GM21515 (cell line): ENCODE data around the gene LEF1.
A peak's percentile ranks its signal among the peaks of the same experiment; 100 is the strongest.

Source experiments
- ATAC-seq: cut with Tn5 transposase; IDR thresholded peaks from one replicate; pipeline ENCODE4 v1.9.1; 2021; ENCODE audit not compliant: unreplicated experiment

The LEF1 gene

DNA sequence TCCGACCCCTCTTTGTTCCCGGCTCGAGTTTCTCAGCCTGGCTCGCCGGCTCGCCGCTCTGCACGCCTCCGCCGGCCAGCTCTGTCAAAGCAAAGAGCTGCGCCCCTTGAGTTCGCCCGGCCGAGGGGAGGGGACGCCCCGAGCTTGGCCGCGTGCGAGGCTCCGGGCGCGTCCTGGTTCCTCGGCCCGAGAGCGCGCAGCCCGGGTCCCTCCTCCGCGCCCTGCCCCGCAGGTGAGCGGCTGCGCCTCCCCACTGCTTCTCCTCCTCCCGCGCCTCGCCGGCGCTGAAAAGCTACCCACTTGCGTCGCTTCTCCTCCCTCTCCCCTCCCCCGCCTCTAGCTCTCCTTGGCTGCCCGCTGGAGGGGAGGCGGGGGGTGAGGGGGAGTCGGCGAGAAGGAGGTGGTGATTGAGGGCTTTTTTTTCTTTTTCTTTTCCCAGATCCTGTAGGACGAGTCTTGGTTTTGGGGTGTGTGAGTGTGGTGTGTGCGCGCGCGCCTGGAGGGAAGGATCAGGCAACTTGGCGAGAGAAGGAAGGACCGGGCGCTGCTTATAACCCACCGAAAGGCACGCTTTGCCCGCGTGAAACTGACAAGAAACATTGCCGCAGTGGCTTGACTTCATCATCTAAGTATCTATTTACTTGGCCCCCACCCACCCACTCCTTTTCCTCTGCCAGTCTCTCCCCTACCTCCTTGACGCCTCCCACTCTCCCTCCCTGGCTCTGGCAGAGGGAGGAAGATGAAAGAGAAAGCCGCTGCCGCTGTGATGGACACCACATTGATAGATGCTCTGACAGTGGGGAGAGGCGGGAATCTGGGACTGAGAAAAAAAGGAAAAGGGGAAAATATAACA lies at the start of gene LEF1:
Gene LEF1, minus strand, starts transcription at position 262 of the 853 bp plus-strand sequence. CDS start 1,165 bp downstream, outside the sequence.
- peak; percentile 42 for ATAC-seq

DNA sequence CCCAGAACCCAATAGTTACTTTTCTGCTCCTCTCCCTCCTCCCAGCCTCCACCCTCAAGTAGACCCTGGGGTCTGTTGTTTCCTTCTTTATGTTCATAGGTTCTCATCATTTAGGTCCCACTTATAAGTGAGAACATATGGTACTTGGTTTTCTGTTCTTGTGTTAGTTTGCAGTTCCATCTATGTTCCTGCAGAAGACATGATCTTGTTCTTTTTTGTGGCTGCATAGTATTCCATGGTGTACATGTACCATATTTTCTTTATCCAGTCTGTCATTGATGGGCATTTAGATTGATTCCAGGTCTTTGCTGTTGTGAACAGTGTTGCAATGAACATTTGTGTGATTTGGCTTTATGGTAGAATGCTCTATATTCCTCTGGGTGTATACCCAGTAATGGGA lies 47.8 kb upstream of the LEF1 start:
- no peak for ATAC-seq

DNA sequence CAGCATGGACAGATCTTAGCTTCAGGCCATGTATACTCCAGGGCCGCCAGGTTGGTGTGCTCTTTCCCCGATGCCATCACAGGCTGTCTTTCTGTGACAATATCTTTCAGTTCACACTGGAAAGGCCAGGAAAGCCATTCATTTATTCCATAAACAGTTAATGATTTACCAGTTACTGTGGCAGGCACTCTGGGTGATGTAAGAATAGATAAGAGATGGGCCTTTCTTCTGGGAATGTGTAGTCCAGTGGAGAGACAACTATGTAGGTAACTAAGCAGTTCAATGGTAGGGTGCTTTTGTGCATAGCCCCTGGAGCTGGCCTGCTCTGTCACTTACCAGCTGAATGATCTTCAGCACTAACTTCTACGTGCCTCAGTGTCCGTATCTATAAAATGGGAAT lies 46.3 kb upstream of the LEF1 start:
- no peak for ATAC-seq

DNA sequence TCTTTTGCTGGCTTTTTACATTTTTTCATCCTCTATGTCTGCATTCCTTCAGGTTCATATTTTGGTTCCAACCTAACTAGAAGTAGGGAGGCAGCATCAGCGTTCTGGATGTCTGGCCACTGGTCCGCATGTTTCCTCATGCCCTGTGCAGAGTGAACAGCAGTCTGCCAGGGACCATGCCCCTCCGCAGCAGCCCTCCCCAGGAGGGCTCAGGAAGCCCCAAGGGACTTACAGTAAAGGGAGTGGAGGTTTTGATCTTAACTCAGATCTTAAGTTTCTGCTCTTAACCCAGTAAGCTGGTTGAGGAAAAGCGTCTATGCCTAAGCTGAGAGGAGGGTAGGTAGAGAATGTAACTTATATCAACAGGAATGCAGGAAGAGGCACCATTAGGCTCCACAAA lies 45.0 kb upstream of the LEF1 start:
- ATAC-seq: no peak

DNA sequence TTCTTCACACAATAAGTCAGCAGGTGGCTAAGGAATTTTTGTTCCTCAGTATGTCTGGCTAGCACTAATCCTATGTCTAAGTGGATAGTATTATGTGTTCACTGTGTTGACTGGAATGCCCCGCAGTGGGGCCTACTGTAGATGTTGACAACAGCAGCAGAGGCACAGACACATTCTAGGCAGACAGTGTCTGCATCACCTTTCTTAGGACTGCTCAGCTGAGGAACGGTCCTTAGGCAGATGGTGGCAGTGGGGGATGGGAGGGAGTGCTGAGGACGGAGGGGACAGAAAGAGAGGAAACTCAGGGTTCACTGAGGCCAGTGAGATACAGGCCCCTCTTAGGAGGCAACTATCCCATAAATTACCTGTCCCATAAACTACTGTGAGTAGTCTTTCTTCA lies 44.6 kb upstream of the LEF1 start:
- no peak for ATAC-seq

DNA sequence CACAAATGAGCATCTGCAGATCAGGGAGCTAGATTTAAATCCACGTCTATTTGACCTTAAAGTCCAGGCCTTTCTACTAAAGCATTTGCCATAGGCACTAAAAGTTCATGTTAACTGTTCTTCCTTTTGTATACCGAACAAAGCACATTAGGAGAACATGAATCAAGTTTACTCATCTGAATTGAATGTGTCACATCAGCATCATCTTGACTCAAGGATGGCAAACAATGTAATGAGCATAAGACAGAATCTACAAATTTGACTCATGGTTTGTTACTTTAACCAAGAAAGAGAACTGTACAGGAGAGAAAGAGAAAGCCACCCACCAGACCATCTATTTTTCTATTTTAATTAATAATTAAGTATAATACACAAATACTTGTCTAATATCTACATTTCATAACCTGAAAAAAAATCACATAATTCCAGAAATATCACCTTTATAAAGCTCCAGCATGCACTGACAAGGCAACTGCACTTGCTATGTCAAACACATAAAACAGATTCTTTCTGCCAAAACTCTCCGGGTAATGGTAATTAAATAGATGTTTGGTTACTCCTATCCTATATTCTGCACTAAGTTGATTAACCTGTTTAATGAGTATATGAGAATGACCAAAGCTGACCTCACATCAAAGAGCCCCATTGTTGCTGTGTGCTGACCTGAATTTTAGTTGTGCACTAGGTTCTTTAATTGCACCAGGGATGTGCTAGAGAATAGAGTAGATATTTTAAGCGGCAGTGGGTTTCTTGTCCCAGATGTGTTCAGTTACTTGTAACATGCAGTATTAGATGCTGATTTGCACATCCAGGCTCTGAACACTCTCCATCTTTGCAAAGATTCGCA lies 42.5 kb upstream of the LEF1 start:
- ATAC-seq: no peak

DNA sequence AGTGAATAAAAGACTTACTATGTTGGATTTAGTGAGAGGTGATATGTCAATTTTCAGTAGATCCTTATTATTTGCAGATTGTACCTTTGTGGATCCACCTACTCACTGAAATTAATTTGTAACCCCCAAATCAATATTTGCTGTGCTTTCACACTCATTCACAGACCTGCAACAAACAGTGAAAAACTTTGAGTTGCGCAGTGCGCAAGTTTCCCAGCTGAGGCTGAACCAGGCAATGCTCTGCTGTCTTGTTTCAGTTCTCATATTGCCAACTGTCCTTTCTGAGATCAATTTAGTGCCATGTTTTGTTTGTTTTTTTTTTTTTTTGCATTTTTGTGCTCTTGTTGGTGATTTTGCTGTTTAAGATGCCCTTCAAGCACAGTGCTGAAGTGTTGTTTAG lies 40.8 kb upstream of the LEF1 start:
- no peak for ATAC-seq

DNA sequence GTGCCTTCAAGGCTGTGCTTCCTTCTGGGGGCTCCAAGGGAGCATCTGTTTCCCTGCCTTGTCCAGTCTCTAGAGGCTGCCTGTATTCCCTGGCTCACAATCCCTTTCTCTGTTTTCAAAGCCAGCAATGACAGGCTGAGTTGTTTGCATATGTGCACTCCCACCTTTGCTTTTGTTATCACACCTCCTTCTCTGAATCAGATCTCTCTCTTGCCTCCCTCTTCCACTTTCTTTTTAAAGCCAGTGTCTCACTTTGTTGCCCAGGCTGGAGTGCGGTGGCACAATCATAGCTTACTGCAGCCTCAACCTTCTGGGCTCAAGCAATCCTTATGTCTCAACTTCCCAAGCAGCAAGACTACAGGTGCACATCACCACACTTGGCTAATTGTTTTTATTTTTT lies 37.1 kb upstream of the LEF1 start:
- no peak for ATAC-seq

DNA sequence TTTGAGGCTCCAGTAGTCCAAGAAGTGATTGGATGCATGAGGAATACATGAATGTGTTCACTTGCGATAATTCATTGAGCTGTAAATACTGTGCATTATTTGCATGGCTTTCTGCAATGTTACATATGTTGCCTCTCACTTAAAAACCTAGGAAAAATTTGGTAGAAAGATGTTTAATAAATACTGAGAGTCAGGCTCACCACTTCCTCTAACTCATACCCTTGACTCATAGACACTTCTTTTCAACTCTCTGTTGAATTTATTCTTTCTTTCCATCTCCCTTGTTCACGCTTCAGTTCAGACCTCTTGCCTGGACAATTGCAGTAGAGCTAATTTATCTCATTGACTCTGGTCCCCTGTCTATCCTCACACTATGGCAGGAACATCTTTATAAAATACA lies 35.8 kb upstream of the LEF1 start:
- no peak for ATAC-seq

DNA sequence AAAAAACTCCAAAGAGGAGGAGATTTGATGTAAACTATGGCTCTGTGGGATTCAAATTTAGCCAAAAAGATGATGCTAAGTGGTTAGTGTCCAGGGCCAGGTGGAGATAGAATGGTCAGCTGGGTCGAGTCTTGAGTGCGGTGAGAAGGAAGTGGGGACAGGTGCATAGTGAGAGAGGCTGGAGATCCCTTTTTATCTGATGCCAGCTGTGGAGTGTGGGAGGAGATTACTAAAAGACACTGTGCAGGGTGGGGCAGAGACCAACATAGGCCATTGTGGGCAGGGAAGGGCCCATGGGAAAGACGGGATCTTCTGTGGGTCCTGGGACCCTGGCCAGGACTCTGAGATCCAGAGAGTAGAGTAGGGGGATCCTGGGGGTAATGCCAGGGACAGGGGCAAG lies 34.6 kb upstream of the LEF1 start:
- no peak for ATAC-seq

DNA sequence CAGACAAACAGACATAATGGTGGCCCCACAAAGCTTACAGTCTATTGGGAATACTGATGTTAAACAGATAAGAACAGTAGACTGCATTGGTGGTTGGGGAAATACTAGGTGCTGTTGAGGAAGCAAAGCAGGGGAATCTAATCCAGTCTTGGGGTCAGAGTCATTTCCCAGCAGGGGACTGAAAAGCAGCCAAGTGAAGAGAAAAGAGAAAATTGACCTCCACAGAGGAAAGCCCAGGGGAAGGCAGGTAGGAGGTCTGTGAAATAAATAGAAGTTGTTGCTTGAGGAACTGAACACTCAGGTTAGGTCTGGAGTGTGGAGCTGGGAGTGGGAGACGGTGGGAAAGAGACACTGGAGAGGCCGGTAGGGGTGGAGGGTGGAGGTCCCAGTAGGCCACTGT lies 33.0 kb upstream of the LEF1 start:
- ATAC-seq: no peak

DNA sequence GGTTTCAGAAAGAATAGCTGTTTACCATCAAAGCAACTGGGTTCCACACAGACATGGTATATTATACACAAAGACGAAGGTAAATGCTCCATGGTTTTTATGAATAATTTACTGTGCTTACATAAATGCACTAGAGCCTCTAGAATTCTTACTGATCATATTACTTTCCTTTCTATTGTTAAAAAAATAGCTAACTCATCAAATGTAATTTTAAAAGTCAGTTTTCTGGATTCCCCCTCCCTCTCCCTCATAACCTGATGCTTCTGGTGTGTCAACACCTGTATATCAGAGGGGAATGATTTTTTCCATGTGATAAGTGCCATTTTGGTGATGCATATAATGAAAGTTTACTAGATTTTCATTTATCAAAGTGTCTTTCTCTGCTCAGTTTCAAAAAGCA lies 31.1 kb upstream of the LEF1 start:
- ATAC-seq: no peak

DNA sequence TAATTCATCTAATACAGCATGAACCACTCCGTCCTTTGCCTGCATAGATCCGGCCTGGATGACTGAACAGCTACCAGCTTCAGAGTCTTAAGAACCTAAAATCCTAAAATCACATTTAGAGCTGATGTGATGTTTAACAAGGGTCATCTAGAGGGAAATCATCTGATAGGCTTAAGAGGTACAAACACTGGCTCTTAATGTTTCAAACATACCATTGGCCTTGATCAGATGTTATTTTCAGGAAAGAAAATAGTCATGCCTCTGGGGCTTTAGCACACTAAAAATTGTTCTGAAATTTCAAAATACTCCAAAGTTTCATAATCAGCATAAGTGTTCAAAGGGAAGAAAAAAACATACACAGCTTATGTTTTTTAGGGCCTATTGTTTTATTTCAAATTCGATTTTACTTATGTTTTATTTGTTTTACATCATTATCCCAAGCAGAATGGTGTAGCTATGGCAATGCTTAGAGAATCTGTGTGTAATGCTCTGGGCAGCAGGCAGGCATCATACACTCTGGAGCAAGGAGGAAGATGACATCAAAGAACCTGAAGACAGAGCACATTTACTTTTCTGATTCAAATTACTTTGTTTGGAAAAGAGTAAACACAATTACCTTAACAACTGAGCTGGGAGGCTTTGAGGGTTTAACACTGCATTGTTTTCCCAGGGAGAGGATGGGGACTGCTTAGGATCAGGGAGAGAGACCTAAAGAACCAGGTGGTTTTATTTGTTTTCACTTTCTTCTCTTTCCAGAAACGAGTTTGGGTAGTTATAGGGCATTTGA lies 25.3 kb upstream of the LEF1 start:
- ATAC-seq: no peak

DNA sequence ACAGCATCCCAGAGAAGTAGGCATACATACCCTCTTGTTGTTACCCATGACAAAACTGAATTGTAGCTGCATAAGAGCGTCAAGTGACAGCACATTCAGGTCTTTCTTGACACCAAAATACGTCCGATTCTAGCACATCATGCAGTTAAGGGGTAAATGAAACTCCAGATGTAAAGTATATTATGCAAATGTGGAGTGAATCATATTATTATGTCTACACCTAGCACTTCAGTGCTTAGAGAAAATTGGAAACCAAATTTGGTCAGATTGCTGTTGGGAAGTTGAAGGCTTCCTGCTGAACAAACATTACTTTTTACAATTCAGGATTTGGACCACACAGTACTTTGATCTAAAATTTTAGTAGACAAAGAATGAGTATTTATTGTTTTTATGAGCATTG lies 24.2 kb upstream of the LEF1 start:
- no peak for ATAC-seq

DNA sequence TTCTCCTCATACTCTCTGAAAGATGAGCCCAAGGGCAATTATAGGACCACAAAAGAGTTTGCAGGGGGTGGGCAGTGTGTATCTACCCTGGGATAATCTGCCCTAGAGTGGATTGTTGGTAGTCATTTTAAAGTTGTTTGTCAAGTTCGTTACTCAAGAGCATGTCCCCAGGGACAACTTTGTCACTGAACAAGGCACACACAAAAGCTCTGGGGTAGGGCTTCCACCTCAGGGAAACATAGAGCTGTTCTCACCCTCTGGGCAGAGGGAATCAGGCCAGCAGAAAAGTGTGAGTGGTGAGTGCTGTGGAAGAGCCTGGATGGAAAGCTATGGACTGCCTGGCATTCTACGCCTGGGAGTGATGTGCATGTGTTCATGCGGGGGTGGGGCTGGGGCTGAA lies 23.3 kb upstream of the LEF1 start:
- no peak for ATAC-seq

DNA sequence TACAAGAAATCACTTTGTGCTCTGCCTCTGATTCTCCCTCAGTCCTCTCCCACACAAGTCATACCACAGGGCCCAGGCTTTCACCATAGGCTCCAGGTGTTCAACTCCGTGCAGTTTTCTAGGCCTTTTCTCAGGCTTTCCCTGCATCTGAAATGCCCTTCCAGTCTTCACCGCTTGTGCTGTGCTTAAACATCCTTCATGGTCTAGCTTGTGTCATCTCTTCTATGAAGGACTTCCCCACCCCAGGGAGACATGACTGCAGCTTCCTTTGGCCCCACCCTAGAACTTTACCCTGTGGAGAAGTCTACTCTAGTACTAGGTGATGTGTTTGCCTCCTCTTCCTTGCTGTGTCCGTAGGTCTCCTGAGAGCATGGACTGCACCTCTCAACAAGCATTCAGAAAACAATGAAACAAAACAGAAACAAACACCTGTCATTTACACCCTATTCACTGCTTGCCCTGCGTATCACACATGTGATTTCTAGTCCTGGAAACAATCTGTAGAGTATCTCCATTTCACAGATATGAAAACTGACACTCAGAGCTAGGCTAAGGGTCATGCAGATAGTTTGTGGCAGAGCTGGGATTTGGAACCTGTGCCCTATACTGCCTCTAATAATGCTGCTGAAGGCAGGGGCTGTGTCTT lies 22.7 kb upstream of the LEF1 start:
- ATAC-seq: no peak

DNA sequence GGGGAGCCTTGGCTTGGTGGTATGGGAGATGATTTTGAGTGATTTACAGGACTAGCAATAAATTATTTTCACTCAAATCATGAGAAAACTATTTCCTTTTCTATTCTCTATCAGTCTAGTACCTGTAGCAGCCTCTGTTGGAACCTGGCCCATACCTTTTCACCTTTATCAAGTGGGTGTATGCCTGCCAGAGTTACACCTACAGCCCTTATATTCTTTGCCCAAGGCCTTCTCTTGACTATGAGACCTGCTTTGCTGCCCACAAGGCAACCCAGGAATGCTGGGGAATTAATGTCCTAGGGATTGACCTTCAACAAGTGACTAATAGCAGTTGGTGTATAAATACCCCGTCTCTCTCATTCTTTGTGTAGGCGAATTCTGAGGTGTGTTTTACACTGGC lies 20.0 kb upstream of the LEF1 start:
- no peak for ATAC-seq

DNA sequence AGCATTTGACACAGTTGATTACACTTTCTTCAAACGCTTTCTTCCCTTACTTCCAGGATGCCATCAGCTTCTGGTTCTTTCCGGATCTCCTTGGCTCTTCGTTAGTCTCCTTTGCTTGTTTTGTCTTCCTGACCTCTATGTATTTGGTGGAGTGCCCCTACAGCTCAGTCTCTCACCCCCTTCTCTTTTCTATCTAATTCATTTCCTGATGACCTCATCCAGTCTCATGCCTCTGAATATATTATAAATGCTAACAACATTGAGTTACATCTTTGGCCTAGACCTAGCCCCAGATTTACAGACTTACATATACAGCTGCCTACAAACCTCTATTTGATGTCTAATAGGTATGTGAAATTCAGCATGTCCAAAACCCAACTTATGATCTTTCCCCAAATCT lies 16.5 kb upstream of the LEF1 start:
- no peak for ATAC-seq

DNA sequence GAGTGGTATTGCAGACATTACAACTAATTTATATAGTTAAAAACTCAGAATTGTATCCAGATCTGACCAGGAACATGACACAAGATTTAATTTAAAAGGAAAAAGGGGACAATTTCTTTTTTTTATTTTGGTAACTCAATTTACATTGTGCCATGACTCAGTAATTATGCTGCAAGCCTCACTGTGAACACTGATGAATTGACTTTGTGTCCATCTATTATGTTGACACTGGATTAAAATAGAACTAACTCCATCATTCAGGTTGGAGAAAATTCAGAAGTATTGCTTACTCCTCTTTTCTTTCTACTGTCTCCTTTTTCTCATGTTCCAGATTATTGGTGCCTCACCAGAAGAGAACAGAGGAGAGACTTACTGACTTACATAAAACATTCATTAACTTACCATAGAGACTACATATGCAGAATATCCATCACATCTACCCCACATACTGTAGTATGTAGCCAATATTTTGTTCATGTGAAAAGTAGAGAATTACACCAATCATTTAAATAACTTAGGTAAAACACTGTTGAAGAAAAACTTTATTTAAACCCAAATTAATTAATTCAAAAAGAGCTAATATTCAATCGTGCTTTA lies 15.8 kb upstream of the LEF1 start:
- no peak for ATAC-seq

DNA sequence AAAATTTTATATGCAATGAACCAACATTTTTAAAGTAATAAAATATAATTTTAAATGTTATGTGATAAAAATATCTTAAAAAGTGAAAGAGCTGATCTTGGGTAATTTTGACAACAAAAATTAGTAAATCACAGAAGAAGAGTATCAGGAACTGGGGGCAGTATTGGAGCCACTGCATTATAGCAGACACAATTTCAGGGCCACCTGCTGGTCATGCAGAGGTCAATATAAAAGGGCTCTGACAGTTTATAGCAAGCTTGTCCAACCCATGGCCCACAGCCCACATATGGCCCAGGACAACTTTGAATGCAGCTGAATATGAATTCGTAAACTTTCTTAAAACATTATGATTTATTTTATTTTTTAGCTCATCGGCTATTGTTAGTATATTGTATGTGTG lies 13.0 kb upstream of the LEF1 start:
- peak; percentile 61 for ATAC-seq

DNA sequence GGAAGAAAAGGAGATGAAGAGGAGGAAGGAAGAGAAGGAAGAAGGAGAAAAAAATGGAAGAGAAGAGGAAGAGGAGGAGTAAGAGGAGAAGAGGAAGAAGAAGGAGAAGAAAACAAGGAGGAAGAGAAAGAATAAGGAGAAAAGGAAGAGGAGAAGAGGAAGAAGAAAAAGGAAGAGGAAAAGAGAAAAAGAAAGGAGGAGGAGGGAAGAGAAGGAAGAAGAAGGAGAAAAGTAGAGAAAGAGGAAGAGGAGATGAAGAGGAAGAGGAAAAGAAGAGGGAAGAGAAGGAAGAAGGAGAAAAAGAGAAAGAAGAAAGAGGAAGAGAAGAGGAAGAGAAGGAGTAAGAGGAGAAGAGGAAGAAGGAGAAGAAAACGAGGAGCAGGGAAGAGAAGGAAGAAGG lies 11.8 kb upstream of the LEF1 start:
- no peak for ATAC-seq
